ENCODE measurements around the gene GALM.

GRCh38 chr2:38709567-38710194 lies 43.8 kb downstream of the GALM start:
- no peak for TF ChIP-seq CTCF (IDR thresholded peaks at IDR 0.05; ENCODE audit: poor library complexity)
- TF ChIP-seq EZH2 (IDR thresholded peaks at IDR 0.05; ENCODE audit: borderline replicate concordance), result no peak
- TF ChIP-seq EZH2phosphoT487 (IDR thresholded peaks at IDR 0.05; ENCODE audit: low read depth, severe bottlenecking, unreplicated experiment), result no peak

All from hepatocyte (in vitro differentiated cells).